Loucy (cell line): ENCODE results near the gene LY86.

Experiments
- EZH2phosphoT487 ChIP-seq: fragments of 200-600 bp; IDR thresholded peaks from 2 replicates; pipeline ENCODE4 v1.6.1; 2018; ENCODE audit warnings: antibody characterized with exemption, mild to moderate bottlenecking, moderate library complexity, borderline replicate concordance
- TF ChIP-seq, protein P1 (sequence below): fragments of 200-600 bp; sonication (generic); conservative IDR thresholded peaks from 2 replicates; pipeline ENCODE4 v1.5.1; 2014; ENCODE audit warnings: mild to moderate bottlenecking, antibody characterized with exemption, low read length

- TF ChIP-seq, protein P1, sequence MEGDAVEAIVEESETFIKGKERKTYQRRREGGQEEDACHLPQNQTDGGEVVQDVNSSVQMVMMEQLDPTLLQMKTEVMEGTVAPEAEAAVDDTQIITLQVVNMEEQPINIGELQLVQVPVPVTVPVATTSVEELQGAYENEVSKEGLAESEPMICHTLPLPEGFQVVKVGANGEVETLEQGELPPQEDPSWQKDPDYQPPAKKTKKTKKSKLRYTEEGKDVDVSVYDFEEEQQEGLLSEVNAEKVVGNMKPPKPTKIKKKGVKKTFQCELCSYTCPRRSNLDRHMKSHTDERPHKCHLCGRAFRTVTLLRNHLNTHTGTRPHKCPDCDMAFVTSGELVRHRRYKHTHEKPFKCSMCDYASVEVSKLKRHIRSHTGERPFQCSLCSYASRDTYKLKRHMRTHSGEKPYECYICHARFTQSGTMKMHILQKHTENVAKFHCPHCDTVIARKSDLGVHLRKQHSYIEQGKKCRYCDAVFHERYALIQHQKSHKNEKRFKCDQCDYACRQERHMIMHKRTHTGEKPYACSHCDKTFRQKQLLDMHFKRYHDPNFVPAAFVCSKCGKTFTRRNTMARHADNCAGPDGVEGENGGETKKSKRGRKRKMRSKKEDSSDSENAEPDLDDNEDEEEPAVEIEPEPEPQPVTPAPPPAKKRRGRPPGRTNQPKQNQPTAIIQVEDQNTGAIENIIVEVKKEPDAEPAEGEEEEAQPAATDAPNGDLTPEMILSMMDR = no peak
- TF ChIP-seq EZH2phosphoT487 = no peak
Measured at GRCh38 chr6:6570929-6571671, 17.4 kb upstream of the LY86 start.
